HG03066 (cell line): ENCODE data around the gene SULT2B1.

Source experiments
- ATAC-seq: cut with Tn5 transposase; IDR thresholded peaks from one replicate; pipeline ENCODE4 v1.9.1; 2021; ENCODE audit warnings: low read depth; ENCODE audit not compliant: unreplicated experiment

Gene SULT2B1

DNA sequence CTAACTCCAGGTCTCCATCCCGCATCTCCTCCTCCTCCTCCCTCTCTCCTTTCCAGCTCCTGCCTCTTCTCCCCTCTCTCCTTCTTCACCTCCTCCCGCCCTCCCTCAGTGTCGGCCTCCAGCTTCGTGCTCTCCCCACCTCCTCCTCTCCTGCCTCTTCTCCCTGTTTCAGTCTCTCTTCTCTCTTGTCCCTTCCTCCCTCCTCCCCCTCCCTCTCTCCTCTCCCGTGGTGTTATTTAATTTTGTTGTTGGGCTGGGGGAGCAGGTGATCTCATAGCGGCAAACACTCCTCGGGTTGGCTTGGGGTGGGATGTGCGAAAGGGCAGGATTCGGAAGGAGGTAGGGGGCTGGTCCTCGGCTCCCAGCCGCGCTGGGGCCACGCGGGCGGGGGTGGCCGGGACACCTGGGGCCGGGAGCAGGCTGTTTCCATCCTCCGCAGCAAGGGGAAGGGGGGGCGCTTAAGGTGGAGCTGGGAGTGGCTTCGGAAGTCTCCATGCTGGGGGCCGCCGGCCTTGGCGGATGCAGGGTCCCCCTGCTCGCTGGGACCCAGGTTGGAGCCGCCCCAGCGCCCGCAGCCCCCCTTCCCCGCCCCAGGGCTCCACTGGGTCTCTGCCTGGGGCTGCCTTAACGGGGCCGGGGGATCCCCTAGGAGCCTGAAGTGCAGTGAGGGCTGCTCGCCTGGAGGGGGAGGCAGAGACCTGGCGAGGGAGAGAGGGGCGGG, 94.2 kb downstream of the SULT2B1 start, which contains the start of gene CA11:
Gene CA11 (minus strand): TSS at position 187 of the 721 bp plus-strand sequence. CDS start 555 bp downstream, outside the sequence.
- ATAC-seq: peak; percentile 75

- no peak for ATAC-seq
These were observed 94.8 kb downstream of the SULT2B1 start for GRCh38 chr19:48646722-48647216.

DNA sequence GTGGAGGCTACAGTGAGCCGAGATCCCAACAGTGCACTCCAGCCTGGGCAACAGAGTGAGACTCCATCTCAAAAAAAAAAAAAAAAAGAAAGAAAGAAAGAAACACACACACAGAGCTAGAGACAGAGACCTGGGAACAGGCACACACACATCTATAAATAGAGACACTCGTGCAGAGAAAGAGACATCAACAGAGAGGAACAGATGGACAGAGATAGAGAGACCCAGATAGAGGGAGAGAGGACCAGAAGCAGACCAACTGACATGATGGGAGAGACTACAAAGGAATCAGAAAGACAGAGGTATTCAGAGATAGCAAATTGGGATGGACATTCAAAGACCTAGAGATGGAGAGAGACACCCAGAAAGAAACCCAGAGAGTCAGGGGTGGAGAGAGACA, 96.2 kb downstream of the SULT2B1 start:
- ATAC-seq: no peak
